ENCODE data around the gene SLC39A3.
"Not testable (repeated sequence)": the region's sequence is repeated elsewhere in the genome, so short reads cannot be mapped to it uniquely, and the experiment has no call there.

SLC39A3 gene

GRCh38 chr19:2721570-2722540 is 18.0 kb downstream of the SLC39A3 start:
- no peak for DNase-seq

GRCh38 chr19:2720777-2721569 is 18.8 kb downstream of the SLC39A3 start, which contains the start of gene DIRAS1:
Gene DIRAS1 (minus strand): TSS chr19:2721372. CDS start chr19:2717806, 3,566 bp downstream.
- DNase-seq: no peak

- no peak for DNase-seq
Observed at GRCh38 chr19:2719920-2720776, 19.7 kb downstream of the SLC39A3 start.

- DNase-seq: no peak
Observed at GRCh38 chr19:2719232-2719735, 20.5 kb downstream of the SLC39A3 start.

- DNase-seq: no peak
Observed at GRCh38 chr19:2717638-2718541, 21.9 kb downstream of the SLC39A3 start.

GRCh38 chr19:2716722-2717637 is 22.8 kb downstream of the SLC39A3 start:
- no peak for DNase-seq

GRCh38 chr19:2716275-2716650 is 23.6 kb downstream of the SLC39A3 start:
- no peak for DNase-seq

- DNase-seq: no peak
Observed at GRCh38 chr19:2715470-2716274, 24.1 kb downstream of the SLC39A3 start.

- no peak for DNase-seq
Observed at GRCh38 chr19:2714531-2715269, 25.1 kb downstream of the SLC39A3 start.

GRCh38 chr19:2714102-2714501 is 25.7 kb downstream of the SLC39A3 start:
- DNase-seq: not testable (repeated sequence)

GRCh38 chr19:2713170-2713569 is 26.6 kb downstream of the SLC39A3 start:
- not testable (repeated sequence) for DNase-seq

- no peak for DNase-seq
Observed at GRCh38 chr19:2711875-2712205, 28.0 kb downstream of the SLC39A3 start.

GRCh38 chr19:2711172-2711874 is 28.5 kb downstream of the SLC39A3 start:
- no peak for DNase-seq

GRCh38 chr19:2706251-2706650 is 33.6 kb downstream of the SLC39A3 start:
- DNase-seq: no peak

GRCh38 chr19:2703691-2704216 is 36.1 kb downstream of the SLC39A3 start:
- no peak for DNase-seq

GRCh38 chr19:2703077-2703437 is 36.8 kb downstream of the SLC39A3 start:
- DNase-seq: no peak

- peak; percentile 52 to 93 for DNase-seq
Observed at GRCh38 chr19:2702170-2703076, 37.4 kb downstream of the SLC39A3 start, which contains the start of gene GNG7. Gene GNG7 (minus strand): TSS chr19:2702694. CDS start chr19:2520688, 182,006 bp downstream.

Measured in NCI-H187 (cell line).